ENCODE results near the gene ENPP7. TPM values are rescaled to one million over a fixed set of nuclear protein-coding genes. Genes with fewer than 3 reads are reported as not detected.
A peak's percentile ranks its signal among the peaks of the same experiment; 100 is the strongest.

The ENPP7 gene
- not detected for polyA plus RNA-seq (ENCODE audit: insufficient read length in 12 of 12)
- long read RNA-seq, donor 1, partial matches to known transcripts, result 0 of 2 reads
- long read RNA-seq, donor 1, other reads (novel, unspliced or antisense), result 0 of 2 reads
- long read RNA-seq, donor 2, result 0 reads
- long read RNA-seq, donor 3, partial matches to known transcripts, result 0 of 1 reads
- long read RNA-seq, donor 3, other reads (novel, unspliced or antisense), result 0 of 1 reads
- long read RNA-seq, donor 4, result 0 reads
- long read RNA-seq, donor 5, result 0 reads
- long read RNA-seq, donor 6, result 0 reads
- long read RNA-seq, donor 7, result 0 reads
- long read RNA-seq, donor 8, result 0 reads
- long read RNA-seq, donor 9, result 0 reads
- long read RNA-seq, donor 10, result 0 reads
- long read RNA-seq, donor 11, result 0 reads

DNA sequence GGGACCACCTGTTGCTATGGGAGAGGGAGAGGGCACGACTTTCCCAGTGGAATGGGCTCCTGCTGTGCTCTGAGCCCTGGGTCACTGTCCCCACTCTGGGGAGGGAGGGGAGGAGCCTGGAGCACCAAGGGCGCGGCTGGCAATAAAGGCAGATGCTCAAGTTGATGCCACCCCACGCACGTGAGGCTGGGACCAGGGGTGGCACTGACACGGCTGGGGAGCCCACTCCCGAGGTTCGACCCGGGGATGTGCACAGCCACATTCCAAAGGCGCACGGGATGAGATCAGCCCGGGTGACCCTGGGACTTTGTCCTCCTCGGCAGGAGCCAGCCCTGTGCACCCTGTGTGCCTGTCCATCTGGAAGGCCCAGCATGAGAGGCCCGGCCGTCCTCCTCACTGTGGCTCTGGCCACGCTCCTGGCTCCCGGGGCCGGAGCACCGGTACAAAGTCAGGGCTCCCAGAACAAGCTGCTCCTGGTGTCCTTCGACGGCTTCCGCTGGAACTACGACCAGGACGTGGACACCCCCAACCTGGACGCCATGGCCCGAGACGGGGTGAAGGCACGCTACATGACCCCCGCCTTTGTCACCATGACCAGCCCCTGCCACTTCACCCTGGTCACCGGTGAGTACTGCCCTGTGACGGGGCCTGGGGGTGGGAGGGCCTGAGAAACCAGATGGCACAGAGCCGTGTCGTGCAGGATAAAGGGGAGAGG lies at the start of gene ENPP7:
Gene ENPP7, plus strand, starts transcription at position 175 of the 715 bp plus-strand sequence. Its CDS starts 197 bp downstream, at position 372.
- DNase-seq, result no peak

GRCh38 chr17:79681101-79681621 lies 49.6 kb upstream of the ENPP7 start:
- no peak for DNase-seq

DNA sequence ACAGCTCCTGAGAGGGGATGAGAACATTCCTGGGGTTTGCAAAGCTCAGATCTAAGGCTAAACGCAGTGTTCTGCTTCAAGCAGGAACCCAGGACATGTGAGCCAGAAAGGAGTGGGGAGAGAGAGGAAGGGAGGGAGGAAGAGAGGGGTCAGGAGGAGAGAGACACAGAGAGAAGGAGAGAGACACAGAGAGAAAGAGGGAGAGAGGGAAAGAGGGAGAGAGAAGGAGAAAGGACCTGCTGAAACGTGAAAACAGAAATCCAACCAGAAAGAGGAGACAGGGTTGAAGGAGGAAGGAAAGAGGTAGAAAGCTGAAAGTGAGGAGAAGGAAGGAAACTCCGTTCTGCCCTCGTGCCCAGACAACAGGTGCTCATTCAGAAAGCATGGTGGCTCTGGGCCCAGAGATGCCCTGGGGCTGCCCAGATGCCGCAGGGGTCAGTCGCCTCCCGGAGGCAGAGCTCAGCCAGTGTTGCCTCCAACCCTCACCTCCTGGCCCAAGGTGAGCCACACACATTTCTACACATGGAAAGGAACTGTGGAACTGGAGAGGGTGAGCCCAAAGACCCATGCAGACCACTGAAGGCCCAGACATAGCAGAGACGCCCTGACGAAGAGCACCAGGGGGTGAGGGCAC lies 49.0 kb upstream of the ENPP7 start:
- no peak for DNase-seq

- no peak for DNase-seq
These were observed 47.4 kb upstream of the ENPP7 start for GRCh38 chr17:79683365-79683764.

DNA sequence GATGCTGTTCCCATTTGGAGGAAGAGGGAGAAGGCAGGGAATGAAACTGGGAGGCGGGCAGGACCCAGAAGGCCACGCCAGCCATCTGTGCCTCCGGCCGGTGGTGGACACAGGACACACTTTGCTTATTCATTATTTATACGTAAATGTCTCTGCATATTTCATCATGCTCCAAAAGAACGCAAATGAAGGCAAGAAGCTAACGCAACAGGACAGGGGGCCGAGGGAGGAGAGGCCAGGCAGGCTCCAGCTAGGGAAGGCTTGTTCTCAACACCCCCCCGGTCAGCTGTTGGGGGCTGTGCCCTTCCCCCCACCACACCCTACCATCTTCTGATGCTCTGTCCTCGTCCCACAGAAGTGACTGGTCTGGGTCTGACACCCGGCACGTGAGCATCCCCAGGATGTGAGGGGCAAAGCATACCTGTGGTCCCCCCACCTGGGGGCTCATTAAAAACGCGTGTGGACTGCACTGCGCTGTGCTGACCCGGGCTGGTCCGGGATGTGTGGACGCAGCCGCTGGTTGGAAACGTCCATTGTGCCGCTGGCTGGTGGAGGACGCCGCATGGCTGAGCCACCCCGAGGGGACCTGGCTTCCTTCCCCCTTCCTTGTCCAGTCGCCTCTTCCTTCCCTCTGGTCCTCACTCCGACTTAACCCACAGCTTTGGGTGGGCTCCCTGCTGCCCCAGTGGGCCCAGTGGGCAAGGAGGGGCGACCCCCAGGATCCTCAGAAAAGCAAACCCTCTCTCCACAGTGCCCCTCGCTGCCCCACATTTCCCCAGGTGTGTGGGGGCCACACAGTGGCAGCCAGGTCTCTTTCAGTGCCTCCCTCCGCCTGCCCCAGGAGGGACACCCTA lies 46.4 kb upstream of the ENPP7 start:
- DNase-seq, result no peak

GRCh38 chr17:79685121-79685520 lies 45.6 kb upstream of the ENPP7 start:
- no peak for DNase-seq

DNA sequence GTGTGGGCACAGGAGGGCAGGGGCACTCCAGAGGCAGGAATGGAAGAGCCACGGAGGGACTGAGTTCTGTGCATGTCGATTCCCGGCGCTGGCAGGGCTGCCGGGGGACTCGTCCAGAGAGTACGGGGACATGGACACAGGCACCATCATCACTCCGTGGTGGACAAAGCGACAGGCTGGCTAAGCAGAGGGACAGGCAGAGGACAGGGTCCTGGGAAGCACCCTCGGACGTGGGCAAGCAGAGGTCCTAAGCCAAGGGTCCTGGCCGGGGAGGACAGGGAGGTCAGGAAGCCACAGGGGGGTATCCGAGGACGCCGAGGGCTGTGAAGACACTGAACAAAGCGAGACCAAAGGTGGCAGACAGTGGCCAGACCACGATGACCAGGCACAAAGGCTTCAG lies 44.3 kb upstream of the ENPP7 start:
- DNase-seq, result no peak

- peak; percentile 27 for DNase-seq
These were observed 40.3 kb upstream of the ENPP7 start for GRCh38 chr17:79690466-79690865.

GRCh38 chr17:79690988-79691836 lies 39.5 kb upstream of the ENPP7 start:
- DNase-seq, result no peak

- peak; percentile 79 for DNase-seq
These were observed 38.8 kb upstream of the ENPP7 start for GRCh38 chr17:79691931-79692330.

DNA sequence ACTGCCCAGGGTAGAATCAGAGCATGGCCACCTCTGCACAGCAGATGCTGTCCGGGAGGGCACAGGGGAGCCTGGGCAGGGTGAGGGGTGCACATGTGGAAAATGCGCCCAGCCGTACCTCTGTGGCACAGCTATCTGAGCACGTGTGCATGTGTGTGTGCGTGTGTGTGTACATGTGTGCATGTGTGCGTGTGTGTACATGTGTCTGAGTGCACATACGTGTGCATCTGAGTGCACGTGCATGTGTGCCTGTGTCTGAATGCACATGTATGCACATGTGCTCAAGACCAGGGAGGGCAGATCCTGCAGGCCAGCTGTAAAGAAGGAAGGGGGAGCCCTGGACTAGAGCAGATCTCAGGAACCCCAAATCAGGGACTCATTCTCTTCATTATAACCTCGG lies 37.3 kb upstream of the ENPP7 start:
- DNase-seq, result no peak

GRCh38 chr17:79695293-79695790 lies 35.4 kb upstream of the ENPP7 start:
- DNase-seq, result no peak

DNA sequence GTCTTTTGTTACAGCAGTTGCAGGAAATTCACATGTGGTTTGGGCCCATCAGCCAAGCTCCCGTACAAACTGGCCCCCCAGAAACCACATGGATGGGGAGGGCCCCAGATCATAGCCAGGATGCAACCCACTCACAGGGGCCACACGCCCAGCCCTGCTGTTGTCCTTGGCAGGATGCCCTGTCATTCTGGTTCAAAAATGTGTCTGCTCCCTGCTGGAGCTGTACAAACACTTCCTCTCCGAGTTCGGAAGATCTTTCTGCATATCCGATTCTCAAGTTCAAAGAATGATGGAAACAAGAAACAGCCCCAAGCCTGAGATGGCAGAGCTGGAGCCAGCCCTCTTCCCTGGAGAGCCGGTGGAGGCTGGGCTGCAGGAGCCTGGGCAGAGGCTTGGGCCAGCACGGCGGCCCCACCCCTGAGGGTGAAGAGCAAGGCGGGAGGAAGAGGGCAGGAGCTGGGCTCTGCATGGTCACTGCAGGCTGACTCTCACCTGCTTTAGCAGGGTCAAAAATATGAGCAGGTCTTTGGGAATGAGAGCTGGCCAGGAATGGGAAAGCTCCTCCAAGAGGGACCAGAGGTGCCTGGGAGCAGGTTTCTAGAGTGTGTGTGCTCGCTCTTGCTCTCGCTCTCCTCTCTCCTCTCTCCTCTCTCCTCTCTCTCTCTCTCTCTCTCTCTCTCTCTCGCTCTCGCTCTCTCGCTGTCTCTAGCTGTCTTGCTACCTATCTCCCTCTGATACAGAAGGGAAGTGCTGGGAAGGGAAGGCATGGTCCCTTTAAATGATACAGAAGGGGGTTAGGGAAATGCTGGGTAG lies 34.7 kb upstream of the ENPP7 start:
- DNase-seq, result peak; percentile 51

GRCh38 chr17:79696610-79696982 lies 34.1 kb upstream of the ENPP7 start:
- no peak for DNase-seq

DNA sequence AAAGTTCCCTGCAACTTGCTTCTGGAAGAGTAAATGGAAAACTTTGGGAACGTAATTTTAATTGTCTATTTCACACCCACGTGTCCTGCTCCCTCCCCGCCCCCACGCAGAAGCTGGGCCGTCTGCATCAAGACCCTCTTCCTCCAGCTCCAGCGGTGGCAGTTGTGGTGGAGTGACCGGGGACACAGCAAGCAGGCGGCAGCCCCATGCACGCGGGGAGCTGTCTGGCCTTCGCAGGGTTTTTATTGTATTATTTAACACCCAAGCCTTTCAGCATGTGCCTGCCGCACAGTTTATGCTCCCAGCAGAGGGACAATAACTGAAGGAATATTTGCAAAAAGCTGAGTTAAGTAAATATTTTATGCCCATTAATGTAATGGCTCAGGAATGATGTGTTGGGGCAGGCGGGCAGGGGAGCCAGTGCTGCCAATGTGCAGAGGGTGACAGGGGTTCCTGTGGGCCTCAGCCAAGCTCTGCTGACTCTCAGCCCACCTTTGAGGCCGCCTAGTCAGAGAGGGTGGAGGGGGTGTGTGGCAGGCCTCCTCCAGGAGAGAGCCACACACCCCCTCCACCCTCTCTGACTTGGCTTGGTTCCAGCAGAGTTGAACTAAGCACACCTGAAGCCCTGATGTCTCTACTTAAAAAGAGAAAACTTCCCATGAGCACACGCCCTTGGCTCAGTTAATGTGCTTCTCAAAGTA lies 32.4 kb upstream of the ENPP7 start:
- no peak for DNase-seq

GRCh38 chr17:79699386-79700036 lies 31.2 kb upstream of the ENPP7 start:
- no peak for DNase-seq

- DNase-seq, result no peak
These were observed 30.2 kb upstream of the ENPP7 start for GRCh38 chr17:79700592-79700991.

GRCh38 chr17:79702034-79702433 lies 28.7 kb upstream of the ENPP7 start:
- DNase-seq, result no peak

All from muscle of arm (tissue), 14 donors.